Measurements from ENCODE around the gene GLI3.
"Not testable (repeated sequence)": the region's sequence is repeated elsewhere in the genome, so short reads cannot be mapped to it uniquely, and the experiment has no call there.

The GLI3 gene

DNA sequence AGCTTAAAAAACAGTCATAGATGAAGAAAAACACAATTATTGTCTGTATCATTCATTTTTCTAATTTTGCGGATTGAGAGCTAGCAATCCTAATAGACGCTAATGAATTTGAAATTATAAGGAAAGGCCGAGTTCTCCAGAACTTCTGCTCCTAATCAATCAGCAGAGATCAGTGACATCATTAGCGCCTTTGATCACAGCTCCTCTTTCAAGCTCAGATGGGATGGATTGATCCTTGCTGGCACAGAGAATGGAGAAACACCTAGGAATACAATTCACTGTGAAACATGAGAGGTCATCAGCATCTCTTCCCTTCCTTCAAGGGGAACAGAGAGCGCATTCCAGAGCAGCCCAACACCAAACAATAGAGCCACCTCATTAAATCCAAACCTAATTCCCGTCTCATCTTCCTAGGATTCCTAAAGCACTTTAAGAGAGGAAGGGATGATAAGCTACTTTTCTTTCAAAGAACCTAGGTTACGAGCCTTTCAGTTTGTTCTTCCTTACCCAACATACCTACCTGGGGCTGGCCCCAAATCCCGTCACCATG, 24.4 kb downstream of the GLI3 start:
- no peak for DNase-seq (ENCODE audit: low read depth in 3 of 3)

DNA sequence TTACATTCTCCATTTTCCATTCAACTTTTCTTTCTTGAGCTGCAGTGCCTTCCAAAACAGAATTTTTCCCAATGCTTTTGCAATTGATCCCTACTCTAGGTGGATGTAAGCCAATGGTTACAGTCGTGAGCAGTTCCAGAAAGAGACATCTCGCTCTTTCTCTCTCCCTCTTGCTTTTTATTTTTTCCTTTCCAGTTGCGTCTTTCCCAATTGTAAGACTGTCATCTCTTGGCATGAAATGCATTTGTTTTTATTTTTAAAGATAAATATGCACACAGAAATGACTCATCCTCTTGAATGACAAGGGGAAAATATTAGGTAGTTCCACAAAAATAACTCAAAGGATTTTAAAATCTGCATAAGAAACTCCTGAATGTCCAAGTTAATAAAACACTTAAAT, 25.1 kb downstream of the GLI3 start:
- DNase-seq (ENCODE audit: low read depth in 3 of 3), result no peak

DNA sequence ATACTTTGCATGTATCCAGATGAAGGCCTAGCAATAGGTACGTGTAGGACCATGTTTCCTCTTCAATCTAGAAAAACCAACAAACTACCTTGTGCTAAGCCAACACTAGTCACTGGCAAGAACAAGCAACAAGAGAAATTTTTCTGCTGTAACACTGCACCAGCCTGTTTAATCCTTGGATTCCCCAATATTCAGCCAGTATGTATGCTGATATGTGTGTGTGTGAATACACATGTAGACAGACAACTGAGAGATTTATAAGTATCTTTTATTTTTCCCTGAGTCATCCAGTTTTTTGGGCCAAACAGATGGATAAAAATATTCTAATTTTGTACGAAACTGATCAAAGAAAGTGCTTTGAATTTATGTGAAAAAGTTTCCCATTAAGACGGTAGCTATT, 26.2 kb downstream of the GLI3 start:
- DNase-seq (ENCODE audit: low read depth in 3 of 3), result no peak

DNA sequence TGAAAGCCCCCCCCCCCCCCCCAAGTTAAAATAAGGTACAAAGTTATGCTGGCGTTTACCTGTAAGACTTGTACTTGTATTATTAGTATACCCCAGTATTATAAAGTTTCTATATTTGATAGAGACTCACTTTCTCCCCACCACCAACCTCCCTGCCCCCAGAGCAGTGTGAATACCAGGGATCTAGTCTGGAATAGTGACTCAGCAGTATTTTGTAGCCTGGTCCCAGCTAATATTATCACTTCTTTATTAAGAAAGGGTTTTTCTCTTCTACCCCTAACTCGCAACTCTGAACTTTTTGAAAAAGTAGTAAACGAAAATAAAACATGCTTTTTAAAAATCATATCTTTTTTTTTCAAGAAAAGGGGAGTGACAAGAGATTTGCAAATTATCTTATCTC, 26.7 kb downstream of the GLI3 start:
- DNase-seq (ENCODE audit: low read depth in 3 of 3), result no peak

DNA sequence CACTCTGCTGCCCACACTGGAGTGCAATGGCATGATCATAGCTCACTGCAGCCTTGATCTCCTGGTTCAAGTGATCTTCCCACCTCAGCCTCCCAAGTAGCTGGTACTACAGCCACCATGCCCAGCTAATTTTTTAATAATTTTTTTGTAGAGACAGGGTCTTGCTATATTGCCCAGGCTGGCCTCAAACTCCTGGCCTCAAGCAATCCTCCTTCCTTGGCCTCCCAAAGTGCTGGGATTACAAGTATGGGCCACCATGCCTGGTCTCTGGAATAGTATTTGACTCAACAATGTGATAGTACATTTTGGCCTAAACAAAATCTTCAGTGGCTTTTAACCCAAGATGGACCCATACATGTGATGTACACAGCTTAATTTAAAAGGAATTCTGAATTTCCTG, 27.9 kb downstream of the GLI3 start:
- DNase-seq (ENCODE audit: low read depth in 3 of 3), result not testable (repeated sequence)

DNA sequence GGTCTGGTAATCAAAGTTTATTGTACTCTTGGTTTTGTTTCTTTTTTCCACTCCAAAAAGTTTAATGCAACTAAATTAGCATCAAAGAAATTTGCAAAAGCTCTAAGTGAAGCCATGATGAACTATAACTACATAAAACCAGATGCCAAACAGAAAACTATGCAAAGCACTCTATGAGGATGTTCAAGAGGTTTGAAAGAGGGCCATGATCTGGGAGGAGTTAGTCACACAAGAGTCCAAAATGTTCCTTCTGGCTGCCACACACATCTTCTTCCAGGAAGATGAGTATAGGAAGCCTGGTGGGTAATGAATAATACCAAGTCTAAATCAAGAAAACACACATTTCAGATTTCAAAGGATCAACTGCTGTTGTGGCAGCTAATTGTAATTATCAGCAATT, 28.4 kb downstream of the GLI3 start:
- DNase-seq (ENCODE audit: low read depth in 3 of 3), result no peak

DNA sequence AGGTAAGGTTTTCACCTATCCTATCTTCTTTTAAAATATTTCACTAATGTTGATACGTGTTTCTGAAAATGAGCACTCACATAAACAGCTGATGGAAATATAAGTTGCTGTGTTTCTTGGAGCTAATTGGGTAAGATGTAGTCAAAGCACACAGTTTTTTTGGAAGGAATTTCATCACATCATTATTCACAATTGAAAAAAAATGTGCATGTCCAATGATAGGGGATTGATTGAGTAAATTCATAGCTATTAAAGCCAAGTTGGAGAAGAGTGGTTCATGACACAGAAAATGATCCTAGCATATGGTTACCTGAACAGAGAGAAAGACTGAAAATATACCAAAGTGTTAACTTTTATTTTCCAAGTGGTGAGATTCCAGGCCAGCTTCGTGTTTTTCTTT, 29.6 kb downstream of the GLI3 start:
- no peak for DNase-seq (ENCODE audit: low read depth in 3 of 3)

DNA sequence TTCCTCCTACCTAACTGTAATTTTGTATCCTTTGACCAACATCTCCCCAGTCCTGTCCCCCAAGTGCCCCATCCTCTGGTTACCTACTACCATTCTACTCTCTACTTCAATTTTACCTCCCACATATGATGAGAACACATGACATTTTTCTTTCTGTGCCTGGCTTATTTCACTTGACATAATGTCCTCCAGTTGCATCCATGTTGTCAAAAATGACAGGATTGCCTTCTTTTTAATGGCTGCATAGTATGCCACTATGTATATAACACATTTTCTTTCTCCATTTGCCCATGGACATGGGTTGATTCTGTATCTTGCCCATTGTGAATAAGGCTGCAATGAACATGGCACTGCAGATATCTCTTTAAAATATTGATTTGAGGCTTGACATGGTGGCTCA, 33.7 kb downstream of the GLI3 start:
- no peak for DNase-seq (ENCODE audit: low read depth in 3 of 3)

DNA sequence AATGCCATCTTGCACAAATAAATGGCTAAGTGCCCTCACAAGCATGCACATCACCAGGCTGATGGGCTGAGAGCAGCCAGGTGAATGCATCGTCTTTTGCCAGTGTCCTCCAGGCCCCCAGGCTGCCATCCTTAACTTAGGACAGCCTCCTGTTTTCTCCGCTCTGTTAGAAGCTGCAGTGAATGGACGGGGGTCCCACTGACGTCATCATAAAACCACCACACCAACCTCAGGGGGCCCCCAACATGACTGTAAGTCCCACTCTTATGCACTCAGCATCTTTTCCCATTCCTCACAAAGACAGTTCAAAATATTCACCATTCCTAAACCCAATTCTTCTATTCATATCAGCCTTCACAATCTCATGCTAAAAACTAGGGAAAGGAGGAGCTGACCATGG, 34.4 kb downstream of the GLI3 start:
- no peak for DNase-seq (ENCODE audit: low read depth in 3 of 3)

DNA sequence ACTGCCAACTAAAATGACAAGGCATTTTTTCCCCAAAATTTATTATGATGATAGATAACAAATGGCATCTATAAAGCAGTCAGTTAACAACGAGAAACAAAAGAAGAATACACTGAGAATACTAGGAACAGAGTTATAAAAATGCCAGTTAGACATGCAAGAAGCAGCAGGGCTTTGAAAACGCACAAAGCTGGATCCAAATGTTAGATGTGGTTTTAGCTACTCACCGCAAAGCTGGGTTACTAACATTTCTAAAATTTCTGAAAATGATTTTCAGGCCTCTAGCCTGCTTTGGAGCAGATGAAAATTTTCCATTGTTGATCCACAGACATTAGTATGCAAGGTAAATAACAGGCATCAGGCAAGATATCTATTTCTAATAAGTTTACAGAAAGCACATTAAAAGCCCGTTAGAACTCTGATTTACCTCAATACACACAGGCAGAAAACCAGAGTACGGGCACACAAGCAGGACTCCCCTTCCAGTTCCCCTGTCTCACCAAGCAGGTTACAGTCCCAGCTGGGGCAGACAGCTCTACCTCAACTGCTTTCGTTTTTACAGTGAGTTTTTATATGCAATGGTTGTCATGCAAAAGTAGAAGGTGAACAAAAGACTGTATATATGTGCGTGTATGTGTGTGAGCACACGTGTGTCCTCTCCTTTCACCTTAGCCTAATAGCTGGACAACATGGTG, 37.9 kb downstream of the GLI3 start:
- DNase-seq (ENCODE audit: low read depth in 3 of 3), result no peak

DNA sequence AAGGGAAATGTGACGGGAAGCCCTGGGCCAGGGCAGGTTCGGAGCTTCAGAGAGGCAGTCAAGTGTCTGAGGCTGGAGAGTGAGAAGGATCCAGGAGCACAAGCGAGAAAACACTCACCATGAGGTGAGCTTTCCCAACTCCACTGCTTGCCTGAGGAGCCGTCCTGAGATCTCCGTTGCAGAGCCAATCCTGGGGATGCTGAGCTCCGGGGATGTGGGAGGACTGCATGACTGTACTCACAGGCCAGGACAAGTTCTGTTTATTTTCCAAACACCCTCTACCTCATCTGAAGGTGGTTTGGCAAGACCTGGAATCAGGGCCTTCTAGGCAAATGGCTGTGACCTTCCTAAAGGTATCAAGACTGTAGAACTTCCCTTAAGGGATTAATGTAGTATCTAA, 38.7 kb downstream of the GLI3 start:
- no peak for DNase-seq (ENCODE audit: low read depth in 3 of 3)

DNA sequence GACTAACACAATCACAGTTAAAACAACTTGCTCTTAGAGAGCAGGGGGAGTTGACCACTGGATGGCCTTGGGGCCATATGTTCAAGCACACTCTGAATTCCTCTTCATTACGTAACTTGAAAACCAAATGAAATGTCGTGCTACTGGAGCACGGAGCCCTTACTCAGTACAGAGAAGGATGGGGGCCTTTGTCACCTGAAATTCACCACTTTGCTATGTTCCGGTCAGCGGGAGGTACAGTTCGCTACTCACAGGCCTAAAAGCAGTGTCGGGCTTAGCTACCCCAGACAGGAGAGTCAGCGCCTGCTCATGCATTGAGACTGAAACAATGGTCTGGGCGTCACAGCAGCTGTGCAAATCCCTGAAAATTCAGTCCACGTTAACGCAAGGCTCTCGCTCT, 39.6 kb downstream of the GLI3 start:
- no peak for DNase-seq (ENCODE audit: low read depth in 3 of 3)

DNA sequence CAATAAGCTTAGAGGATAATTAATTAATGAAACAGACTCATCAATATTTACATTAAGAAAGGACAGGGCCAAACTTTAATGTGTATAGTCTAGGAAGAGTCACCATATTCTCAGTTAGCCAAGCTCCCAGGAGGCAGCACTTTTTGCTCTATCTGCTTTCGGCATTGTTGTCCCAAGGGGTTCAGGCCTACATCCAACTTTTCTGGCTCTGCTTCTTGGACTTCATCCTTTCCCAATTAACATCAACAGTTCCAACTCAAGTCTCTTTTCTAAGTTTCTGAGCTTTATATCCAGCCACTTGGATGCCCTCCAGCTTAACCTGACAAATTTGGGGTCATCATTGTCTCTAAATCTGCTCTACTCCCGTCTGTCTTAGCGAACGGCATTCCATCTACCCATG, 42.8 kb downstream of the GLI3 start:
- no peak for DNase-seq (ENCODE audit: low read depth in 3 of 3)

DNA sequence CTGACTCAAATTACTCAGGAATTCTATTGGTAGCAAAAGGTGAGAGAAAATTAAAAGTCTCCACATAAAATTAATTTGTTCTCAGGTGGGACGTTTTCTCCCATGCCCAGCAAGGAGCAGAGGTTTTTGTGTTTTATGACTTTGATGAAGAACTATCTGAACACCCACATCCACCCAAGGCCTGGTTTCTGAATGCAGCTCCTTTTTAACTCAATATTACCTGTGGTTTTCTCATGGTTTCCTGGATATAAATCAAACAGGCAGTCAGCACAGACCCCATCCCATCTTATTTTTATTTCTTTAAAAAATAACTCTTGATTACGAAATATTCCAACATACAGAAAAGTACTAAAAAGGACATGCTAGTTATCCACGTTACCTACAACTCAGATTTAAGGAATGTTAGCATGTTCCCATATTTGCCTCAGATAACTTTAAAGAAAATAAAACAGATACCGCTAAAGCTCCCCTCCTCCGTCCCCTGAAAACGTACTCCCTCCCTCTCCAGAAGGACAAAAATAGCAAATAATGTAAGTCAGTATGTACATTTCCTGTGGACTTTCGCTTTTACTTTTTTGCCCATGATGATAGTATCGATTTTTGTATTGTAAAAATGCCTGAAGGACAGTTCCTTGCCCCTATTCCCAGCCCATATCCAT, 43.4 kb downstream of the GLI3 start:
- no peak for DNase-seq (ENCODE audit: low read depth in 3 of 3)

DNA sequence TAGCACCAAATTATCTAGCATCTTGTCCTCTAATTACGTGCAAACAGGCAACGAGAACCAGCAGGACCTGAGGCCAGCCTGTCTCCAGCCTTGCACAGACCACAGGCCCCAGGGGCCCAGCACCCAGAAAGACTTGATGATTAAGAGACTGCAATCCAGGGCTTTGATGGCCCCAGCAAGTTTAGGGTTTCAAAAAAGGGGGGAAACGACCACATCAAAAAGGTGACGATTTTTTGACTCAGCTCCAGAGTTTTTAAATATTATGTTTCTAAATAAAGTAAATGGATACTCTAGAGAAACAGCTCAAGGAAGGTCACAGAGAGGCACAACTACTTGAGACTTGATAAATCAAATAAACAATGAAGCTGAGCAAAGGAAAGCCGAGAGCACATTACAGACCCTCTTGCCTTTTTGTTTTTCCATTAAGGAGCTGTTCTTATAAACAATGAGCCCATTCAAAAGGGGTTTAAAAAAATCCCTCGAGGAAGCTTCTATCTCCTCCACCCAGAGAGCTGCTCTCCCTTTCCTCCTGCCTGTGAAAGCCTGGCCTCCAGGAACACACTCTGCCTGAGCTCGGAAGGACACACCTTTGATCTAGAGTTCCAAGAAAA, 44.1 kb downstream of the GLI3 start:
- no peak for DNase-seq (ENCODE audit: low read depth in 3 of 3)

DNA sequence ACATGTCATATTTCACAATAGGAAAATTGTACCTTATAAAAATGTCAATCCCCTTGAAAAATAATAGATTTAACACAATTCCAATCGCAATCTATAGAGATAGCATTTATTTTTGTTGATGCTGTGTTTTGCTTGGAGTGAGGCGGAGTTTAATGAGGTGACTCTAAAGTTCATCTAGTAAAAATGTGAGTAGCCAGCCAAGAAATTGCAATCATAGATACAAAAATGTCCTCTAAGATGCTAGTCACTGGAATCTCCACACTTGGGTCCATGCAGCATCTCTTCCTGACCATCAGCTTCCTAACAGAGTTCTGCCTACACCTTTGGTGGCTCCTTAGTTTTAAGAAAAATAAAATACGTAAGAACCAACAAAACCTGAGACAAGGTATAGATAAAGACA, 44.9 kb downstream of the GLI3 start:
- no peak for DNase-seq (ENCODE audit: low read depth in 3 of 3)

DNA sequence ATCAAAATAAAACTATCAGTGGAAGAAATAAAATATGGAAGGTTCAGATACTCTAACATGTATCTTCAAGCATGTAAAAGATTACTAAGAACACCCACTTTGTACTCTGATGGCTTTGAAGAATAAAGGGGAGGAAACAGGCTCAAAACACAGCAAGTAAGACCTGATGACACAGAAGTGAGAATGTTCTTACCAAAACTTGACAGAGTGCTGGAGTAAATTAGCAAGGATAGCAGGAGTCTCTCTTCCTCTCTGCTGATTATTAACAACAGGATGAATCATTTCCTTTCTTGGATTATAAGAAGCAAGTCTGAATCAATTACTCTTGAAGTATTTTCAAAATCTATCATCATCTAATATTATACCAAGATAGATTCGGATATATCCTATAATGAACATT, 47.5 kb downstream of the GLI3 start:
- no peak for DNase-seq (ENCODE audit: low read depth in 3 of 3)

DNA sequence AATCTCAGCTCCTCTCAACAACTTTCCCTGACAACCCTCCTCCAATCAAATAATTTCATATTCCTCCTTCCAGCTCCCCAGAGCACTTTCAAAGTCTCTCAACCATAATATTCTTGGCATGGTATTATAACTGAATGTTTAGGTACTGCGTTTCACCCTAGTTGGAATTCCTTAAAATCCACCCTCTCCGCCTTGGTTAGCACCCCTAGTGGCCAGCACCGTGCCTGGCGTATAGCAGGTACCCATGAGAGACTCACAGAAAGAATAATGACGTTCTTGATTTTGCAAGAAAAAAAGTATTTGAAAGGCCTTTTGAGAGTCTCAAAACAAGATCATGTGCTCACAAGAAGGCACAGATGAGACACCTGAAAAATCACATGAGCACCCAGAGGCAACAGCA, 50.9 kb downstream of the GLI3 start:
- DNase-seq (ENCODE audit: low read depth in 3 of 3), result no peak

DNA sequence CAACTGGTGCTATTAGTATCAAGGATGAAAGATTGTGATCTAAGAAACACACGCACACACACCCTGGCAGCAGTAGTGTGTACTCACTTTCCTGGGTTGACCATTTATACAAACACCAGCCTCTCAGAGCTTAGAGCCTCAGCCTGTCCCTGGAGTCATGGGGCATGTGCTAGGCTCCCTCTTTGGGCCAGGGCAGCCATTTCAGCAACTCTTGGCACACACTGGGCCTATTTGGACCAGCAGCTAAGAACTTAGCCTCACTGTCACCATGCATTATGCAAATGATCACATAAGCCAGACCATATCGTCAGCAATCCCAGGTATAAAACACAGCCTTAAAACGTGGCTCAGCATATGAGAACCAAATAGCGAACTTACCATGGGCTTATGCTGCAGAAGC, 51.3 kb downstream of the GLI3 start:
- DNase-seq (ENCODE audit: low read depth in 3 of 3), result no peak

DNA sequence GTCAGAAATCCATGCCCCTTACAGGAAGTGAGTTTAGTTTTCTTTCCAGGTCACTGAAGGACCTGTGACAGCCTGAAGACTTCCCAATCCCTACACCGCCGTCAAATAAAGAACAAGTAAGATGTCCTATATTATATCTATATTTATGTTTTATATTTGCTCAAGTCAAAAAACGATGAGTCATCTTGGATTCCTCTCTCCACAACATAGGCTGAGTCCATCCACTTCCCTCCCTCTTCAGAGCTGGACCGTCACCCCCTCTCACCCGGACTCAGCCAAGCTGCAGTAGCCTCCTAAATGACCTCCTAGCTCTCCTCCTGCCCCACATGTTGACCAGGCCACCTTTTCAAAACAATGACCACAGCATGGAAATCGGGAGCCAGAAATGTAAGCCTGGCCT, 53.5 kb downstream of the GLI3 start:
- no peak for DNase-seq (ENCODE audit: low read depth in 3 of 3)

DNA sequence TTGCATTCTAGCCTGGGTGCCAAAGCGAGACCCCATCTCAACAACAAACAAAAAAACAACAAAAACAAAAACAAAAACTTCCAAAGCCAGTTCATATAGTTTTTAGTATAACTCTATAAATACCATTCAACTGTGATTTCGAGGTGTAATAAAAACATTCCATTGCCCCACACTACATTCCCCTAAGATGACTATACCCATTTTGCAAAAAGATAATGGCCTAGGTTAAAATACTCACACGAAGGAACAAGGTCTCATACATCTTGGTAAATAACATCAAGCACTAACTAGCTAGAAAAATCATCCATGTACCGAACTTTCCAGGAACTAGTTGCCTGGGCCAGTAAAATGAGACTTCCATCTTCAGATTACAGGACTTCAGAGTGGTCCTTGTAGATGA, 55.4 kb downstream of the GLI3 start:
- no peak for DNase-seq (ENCODE audit: low read depth in 3 of 3)

DNA sequence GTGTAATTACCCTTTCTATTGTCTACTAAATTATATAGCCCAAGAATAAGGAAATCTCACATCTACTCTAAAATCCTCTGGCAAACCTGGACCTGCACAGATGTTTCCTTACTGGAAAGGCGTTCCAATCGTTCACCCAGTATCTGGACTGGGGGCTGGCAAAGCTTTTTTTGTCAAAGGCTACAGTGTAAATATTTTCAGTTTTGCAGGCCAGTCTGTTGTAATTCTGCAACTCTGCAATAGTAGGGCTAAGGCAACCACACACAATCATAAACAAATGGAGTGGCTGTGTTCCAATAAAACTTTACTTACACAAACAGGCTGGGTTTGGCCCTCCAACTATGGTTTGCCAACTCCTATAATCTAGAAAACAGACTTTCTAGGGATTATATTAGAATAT, 56.2 kb downstream of the GLI3 start:
- DNase-seq (ENCODE audit: low read depth in 3 of 3), result no peak

DNA sequence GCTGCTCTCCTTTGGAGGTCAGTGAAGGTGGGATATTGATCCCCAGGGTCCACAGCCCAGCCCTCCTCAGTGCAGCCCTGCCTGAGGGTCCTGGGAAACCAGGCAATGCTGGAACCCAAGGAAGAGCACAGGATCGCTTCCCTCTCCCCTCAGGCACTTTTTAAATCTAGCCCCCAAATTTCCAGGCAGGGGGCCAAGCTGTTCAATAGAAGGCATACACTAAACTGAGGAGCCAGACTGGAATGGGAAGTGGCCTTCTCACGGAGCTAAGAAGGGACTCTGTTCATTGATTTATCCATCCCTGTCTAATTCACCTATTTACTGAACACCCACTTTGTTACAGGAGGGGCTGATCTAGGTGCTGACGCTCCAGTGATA, 60.3 kb downstream of the GLI3 start:
- DNase-seq (ENCODE audit: low read depth in 3 of 3), result no peak
